Neural progenitor cell (in vitro differentiated cells): Measurements from ENCODE around the gene SLC7A1. TPM values are rescaled to one million over a fixed set of nuclear protein-coding genes. Genes with fewer than 3 reads are reported as not detected.
A peak's percentile ranks its signal among the peaks of the same experiment; 100 is the strongest.
"Not testable (repeated sequence)": the region's sequence is repeated elsewhere in the genome, so short reads cannot be mapped to it uniquely, and the experiment has no call there.

Source experiments
- DNase-seq: peaks from one replicate; pipeline ENCODE4 v3.0.0-alpha.2; 2016; ENCODE audit warnings: low spot score
- H2AFZ ChIP-seq: fragments of 200-600 bp; sonication (generic); replicated peaks from 2 replicates; pipeline ENCODE4 v1.6.1; 2016; ENCODE audit warnings: antibody characterized with exemption
- H3F3A ChIP-seq: fragments of 200-600 bp; sonication (generic); 2 replicates; pipeline ENCODE4 v1.6.1; 2016; ENCODE audit warnings: antibody characterized with exemption, low read depth
- H3K27ac ChIP-seq: fragments of 200-600 bp; sonication (generic); 2 replicates; pipeline ENCODE4 v1.5.1; 2016; ENCODE audit warnings: mild to moderate bottlenecking
- H3K27me3 ChIP-seq: fragments of 200-600 bp; sonication (generic); 2 replicates; pipeline ENCODE4 v1.6.1; 2016; ENCODE audit warnings: mild to moderate bottlenecking, moderate library complexity
- H3K36me3 ChIP-seq: fragments of 200-600 bp; sonication (generic); 2 replicates; pipeline ENCODE4 v1.5.1; 2016
- H3K4me1 ChIP-seq: fragments of 200-600 bp; sonication (generic); 2 replicates; pipeline ENCODE4 v1.6.1; 2016; ENCODE audit warnings: mixed run types
- H3K4me2 ChIP-seq: fragments of 200-600 bp; sonication (generic); 2 replicates; pipeline ENCODE4 v1.6.1; 2016
- H3K4me3 ChIP-seq: fragments of 200-600 bp; sonication (generic); 2 replicates; pipeline ENCODE4 v1.5.1; 2016
- H3K79me2 ChIP-seq: fragments of 200-600 bp; sonication (generic); 2 replicates; pipeline ENCODE4 v1.6.1; 2016; ENCODE audit warnings: low read depth
- H3K9ac ChIP-seq: fragments of 200-600 bp; sonication (generic); 2 replicates; pipeline ENCODE4 v1.6.1; 2016
- H3K9me3 ChIP-seq: fragments of 200-600 bp; sonication (generic); 2 replicates; pipeline ENCODE4 v1.5.1; 2016; ENCODE audit warnings: low read depth
- H4K20me1 ChIP-seq: fragments of 200-600 bp; sonication (generic); 2 replicates; pipeline ENCODE4 v1.6.1; 2016; ENCODE audit warnings: low read depth
- H3K27ac Mint-ChIP-seq: 3 replicates; pipeline ENCODE4 v1.8.0; 2021; ENCODE audit warnings: mixed read lengths
- H3K27me3 Mint-ChIP-seq: 2 replicates; pipeline ENCODE4 v1.8.0; 2022; ENCODE audit warnings: low read depth, mild to moderate bottlenecking, inconsistent platforms, moderate library complexity, mixed read lengths; ENCODE audit not compliant: insufficient read depth
- H3K36me3 Mint-ChIP-seq: 3 replicates; pipeline ENCODE4 v1.8.0; 2021; ENCODE audit warnings: mixed read lengths
- H3K4me1 Mint-ChIP-seq: 3 replicates; pipeline ENCODE4 v1.8.0; 2021; ENCODE audit warnings: mixed read lengths
- H3K4me3 Mint-ChIP-seq: 3 replicates; pipeline ENCODE4 v1.8.0; 2021; ENCODE audit warnings: mild to moderate bottlenecking, moderate library complexity, mixed read lengths
- H3K9me3 Mint-ChIP-seq: 3 replicates; pipeline ENCODE4 v1.8.0; 2020; ENCODE audit warnings: mixed read lengths
- CTCF ChIP-seq: fragments of 200-600 bp; sonication (generic); IDR thresholded peaks from 2 replicates; pipeline ENCODE4 v1.5.1; 2017; ENCODE audit warnings: antibody characterized with exemption, mild to moderate bottlenecking
- EZH2 ChIP-seq: fragments of 200-600 bp; sonication (generic); IDR thresholded peaks from 2 replicates; pipeline ENCODE4 v1.6.1; 2017; ENCODE audit warnings: antibody characterized with exemption, mild to moderate bottlenecking, moderate library complexity
- EZH2phosphoT487 ChIP-seq: fragments of 200-600 bp; sonication (generic); IDR thresholded peaks from 2 replicates; pipeline ENCODE4 v1.6.1; 2017; ENCODE audit warnings: antibody characterized with exemption
- total RNA-seq: library from RNA; depleted of rRNA; stranded (reverse); fragments of >200 nt; gene quantifications from 2 replicates; pipeline ENCODE4 v1.2.3, GENCODE V29; 2015; ENCODE audit warnings: low replicate concordance

SLC7A1 gene
- total RNA-seq, result 12.4 and 16.2 TPM in 2 replicates

- peak; percentile 96 for DNase-seq
- H3K27ac ChIP-seq, result no peak within 1 kb of the TSS
- no peaks in the 10 kb centered on the region for H3K36me3 ChIP-seq
- peak; percentile 13 for TF ChIP-seq EZH2
- TF ChIP-seq EZH2phosphoT487, result no peak
- no peak for TF ChIP-seq CTCF
- peak within 1 kb of the TSS; percentile 92 for H3K4me2 ChIP-seq
- H4K20me1 ChIP-seq, result peaks cover 27% of the 10 kb centered on the region
- H3K4me3 Mint-ChIP-seq, result peak within 1 kb of the TSS; percentile 92
- H3F3A ChIP-seq, result peaks cover 9% of the 10 kb centered on the region
- H3K9me3 ChIP-seq, result no peaks in the 10 kb centered on the region
- H3K4me3 ChIP-seq, result peak within 1 kb of the TSS; percentile 95
- H3K27ac Mint-ChIP-seq, result peak within 1 kb of the TSS; percentile 70
- no peaks in the 10 kb centered on the region for H3K4me1 ChIP-seq
- H3K79me2 ChIP-seq, result peaks cover 47% of the 10 kb centered on the region
- H3K36me3 Mint-ChIP-seq, result peaks cover 2% of the 10 kb centered on the region
- H3K9ac ChIP-seq, result peak within 1 kb of the TSS; percentile 41
- H3K4me1 Mint-ChIP-seq, result peaks cover 37% of the 10 kb centered on the region
- peak within 1 kb of the TSS; percentile 98 for H2AFZ ChIP-seq
- peaks cover 21% of the 10 kb centered on the region for H3K27me3 ChIP-seq
- peaks cover 2% of the 10 kb centered on the region for H3K27me3 Mint-ChIP-seq
- no peaks in the 10 kb centered on the region for H3K9me3 Mint-ChIP-seq
Measured at GRCh38 chr13:29595380-29596063, at the start of gene SLC7A1. Gene SLC7A1 (minus strand): TSS chr13:29595688. CDS start chr13:29536188, 59,500 bp downstream.

GRCh38 chr13:29640665-29641064 lies 45.2 kb upstream of the SLC7A1 start:
- Histone ChIP-seq H3K4me1 (no peaks in the 10 kb centered on the region), H3K79me2 (no peaks in the 10 kb centered on the region), H3K4me3 (no peak overlapping the region), H3K4me2 (no peak overlapping the region), H3K36me3 (no peaks in the 10 kb centered on the region), H3K27ac (no peak overlapping the region), H3K9me3 (no peaks in the 10 kb centered on the region), H3K9ac (no peak overlapping the region), H4K20me1 (no peaks in the 10 kb centered on the region), H3K27me3 (no peaks in the 10 kb centered on the region), H3F3A (no peaks in the 10 kb centered on the region), H2AFZ (peak overlapping the region; percentile 34)
- no peak overlapping the region for H3K4me3 Mint-ChIP-seq
- no peak overlapping the region for H3K27ac Mint-ChIP-seq
- TF ChIP-seq EZH2phosphoT487 (no peak), CTCF (no peak), EZH2 (no peak)
- H3K36me3 Mint-ChIP-seq, result no peaks in the 10 kb centered on the region
- peaks cover 2% of the 10 kb centered on the region for H3K27me3 Mint-ChIP-seq
- no peak for DNase-seq
- no peaks in the 10 kb centered on the region for H3K4me1 Mint-ChIP-seq
- H3K9me3 Mint-ChIP-seq, result no peaks in the 10 kb centered on the region

- H2AFZ ChIP-seq, DNase-seq, H4K20me1 ChIP-seq, H3K4me3 ChIP-seq, H3K9ac ChIP-seq, H3K27me3 Mint-ChIP-seq, H3K4me2 ChIP-seq, H3K9me3 ChIP-seq, H3K27me3 ChIP-seq, H3K27ac Mint-ChIP-seq, H3K36me3 Mint-ChIP-seq, H3K36me3 ChIP-seq, H3K79me2 ChIP-seq, H3K9me3 Mint-ChIP-seq, H3K27ac ChIP-seq, H3F3A ChIP-seq, H3K4me1 ChIP-seq, H3K4me1 Mint-ChIP-seq, H3K4me3 Mint-ChIP-seq: not testable (repeated sequence)
Measured at GRCh38 chr13:29636831-29637230, 41.3 kb upstream of the SLC7A1 start.

- Mint-ChIP-seq H3K27me3 (no peaks in the 10 kb centered on the region), H3K4me3 (no peak overlapping the region), H3K36me3 (no peaks in the 10 kb centered on the region), H3K4me1 (no peaks in the 10 kb centered on the region), H3K27ac (no peak overlapping the region), H3K9me3 (peaks cover 10% of the 10 kb centered on the region)
- no peak for DNase-seq
- H3K4me1 ChIP-seq, result no peaks in the 10 kb centered on the region
- no peak overlapping the region for H3K4me3 ChIP-seq
- no peaks in the 10 kb centered on the region for H4K20me1 ChIP-seq
- H3F3A ChIP-seq, result no peaks in the 10 kb centered on the region
- no peaks in the 10 kb centered on the region for H3K79me2 ChIP-seq
- no peak overlapping the region for H3K9ac ChIP-seq
- H3K36me3 ChIP-seq, result no peaks in the 10 kb centered on the region
- H3K9me3 ChIP-seq, result no peaks in the 10 kb centered on the region
- H2AFZ ChIP-seq, result no peak overlapping the region
- TF ChIP-seq EZH2phosphoT487 (no peak), EZH2 (no peak), CTCF (no peak)
- no peaks in the 10 kb centered on the region for H3K27me3 ChIP-seq
- H3K4me2 ChIP-seq, result no peak overlapping the region
- H3K27ac ChIP-seq, result no peak overlapping the region
Measured at GRCh38 chr13:29624997-29625396, 29.5 kb upstream of the SLC7A1 start.
